GM23338 (cell line): ENCODE data around the gene ATOH8. TPM values are rescaled to one million over a fixed set of nuclear protein-coding genes. Genes with fewer than 3 reads are reported as not detected.

Experiments used
- ATAC-seq: fragments of 200-7000 bp; cut with Tn5 transposase; 3 replicates; pipeline ENCODE4 v1.9.1; 2020
- DNase-seq: peaks from one replicate; pipeline ENCODE4 v3.0.0-alpha.2; 2015; ENCODE audit warnings: low spot score
- H2AFZ ChIP-seq: fragments of 200-600 bp; sonication (generic); 2 replicates; pipeline ENCODE4 v1.8.0; 2016; ENCODE audit warnings: antibody characterized with exemption, mild to moderate bottlenecking, moderate library complexity
- H3F3A ChIP-seq: fragments of 200-600 bp; sonication (generic); replicated peaks from 2 replicates; pipeline ENCODE4 v1.8.0; 2017; ENCODE audit warnings: antibody characterized with exemption, mixed run types, low read depth
- H3K27ac ChIP-seq: fragments of 200-600 bp; sonication (generic); 2 replicates; pipeline ENCODE4 v1.6.1; 2016; ENCODE audit warnings: low read depth
- H3K27me3 ChIP-seq: fragments of 200-600 bp; sonication (generic); 2 replicates; pipeline ENCODE4 v1.8.0; 2016; ENCODE audit warnings: mild to moderate bottlenecking, mixed run types, moderate library complexity; ENCODE audit not compliant: insufficient read depth
- H3K36me3 ChIP-seq: fragments of 200-600 bp; sonication (generic); 2 replicates; pipeline ENCODE4 v1.8.0; 2016; ENCODE audit warnings: mild to moderate bottlenecking; ENCODE audit not compliant: insufficient read depth
- H3K4me1 ChIP-seq: fragments of 200-600 bp; sonication (generic); 2 replicates; pipeline ENCODE4 v1.8.0; 2016; ENCODE audit warnings: mild to moderate bottlenecking, moderate library complexity; ENCODE audit not compliant: insufficient read depth
- H3K4me2 ChIP-seq: fragments of 200-600 bp; sonication (generic); 2 replicates; pipeline ENCODE4 v1.7.1; 2017; ENCODE audit warnings: mixed run types
- H3K4me3 ChIP-seq: fragments of 200-600 bp; sonication (generic); 2 replicates; pipeline ENCODE4 v1.6.1; 2016; ENCODE audit warnings: mixed run types
- H3K79me2 ChIP-seq: fragments of 200-600 bp; sonication (generic); replicated peaks from 2 replicates; pipeline ENCODE4 v1.8.0; 2017; ENCODE audit warnings: mild to moderate bottlenecking; ENCODE audit not compliant: insufficient read depth
- H3K9me2 ChIP-seq: fragments of 200-600 bp; sonication (generic); 2 replicates; pipeline ENCODE4 v1.8.0; 2017; ENCODE audit not compliant: insufficient read depth
- H4K20me1 ChIP-seq: fragments of 200-600 bp; sonication (generic); replicated peaks from 2 replicates; pipeline ENCODE4 v1.8.0; 2017; ENCODE audit warnings: mild to moderate bottlenecking; ENCODE audit not compliant: insufficient read depth
- H3K27ac Mint-ChIP-seq: 2 replicates; pipeline ENCODE4 v1.8.0; 2020; ENCODE audit warnings: inconsistent platforms, mild to moderate bottlenecking, moderate library complexity, mixed read lengths
- H3K27me3 Mint-ChIP-seq: 3 replicates; pipeline ENCODE4 v1.8.0; 2022; ENCODE audit warnings: low read depth, mild to moderate bottlenecking, moderate library complexity, mixed read lengths, inconsistent platforms; ENCODE audit not compliant: insufficient read depth, poor library complexity
- H3K36me3 Mint-ChIP-seq: 3 replicates; pipeline ENCODE4 v1.8.0; 2021; ENCODE audit warnings: low read depth, mild to moderate bottlenecking, inconsistent platforms, moderate library complexity, mixed read lengths
- H3K4me1 Mint-ChIP-seq: 3 replicates; pipeline ENCODE4 v1.8.0; 2020; ENCODE audit warnings: mild to moderate bottlenecking, inconsistent platforms, mixed read lengths
- H3K4me3 Mint-ChIP-seq: 3 replicates; pipeline ENCODE4 v1.8.0; 2021; ENCODE audit warnings: moderate library complexity, mild to moderate bottlenecking, inconsistent platforms, mixed read lengths
- H3K9me3 Mint-ChIP-seq: 3 replicates; pipeline ENCODE4 v1.8.0; 2020; ENCODE audit warnings: moderate library complexity, mild to moderate bottlenecking, inconsistent platforms, mixed read lengths
- CREB1 ChIP-seq: fragments of 250-450 bp; sonication (Bioruptor Pico); IDR thresholded peaks from 2 replicates; pipeline ENCODE4 v1.5.0; 2020; ENCODE audit warnings: low read depth, mild to moderate bottlenecking, moderate library complexity
- CTCF ChIP-seq, 2 experiments: fragments of 200-600 bp in 1 of 2; sonication (generic) in 1 of 2; conservative IDR thresholded peaks; 2 replicates each; pipeline versions ENCODE4 v1.5.1 to v1.6.1; 2016 to 2017; ENCODE audit warnings: antibody characterized with exemption in 2 of 2, low read depth in 2 of 2, mild to moderate bottlenecking in 2 of 2, moderate library complexity in 1 of 2
- EZH2 ChIP-seq: fragments of 200-600 bp; sonication (generic); IDR thresholded peaks from one replicate; pipeline ENCODE4 v1.8.0; 2017; ENCODE audit warnings: antibody characterized with exemption, mild to moderate bottlenecking, low read depth; ENCODE audit not compliant: unreplicated experiment
- EZH2phosphoT487 ChIP-seq: fragments of 200-600 bp; sonication (generic); IDR thresholded peaks from one replicate; pipeline ENCODE4 v1.8.1; 2018; ENCODE audit warnings: antibody characterized with exemption; ENCODE audit not compliant: unreplicated experiment
- JUNB ChIP-seq: IDR thresholded peaks from one replicate; pipeline ENCODE4 v1.6.1; 2016; ENCODE audit warnings: antibody characterized with exemption; ENCODE audit not compliant: unreplicated experiment
- NANOG ChIP-seq: IDR thresholded peaks from 2 replicates; pipeline ENCODE4 v1.6.1; 2016; ENCODE audit warnings: antibody characterized with exemption, borderline replicate concordance
- POLR2AphosphoS5 ChIP-seq: IDR thresholded peaks from 2 replicates; pipeline ENCODE4 v1.6.1; 2016; ENCODE audit warnings: antibody characterized with exemption, low read depth
- REST ChIP-seq: IDR thresholded peaks from one replicate; pipeline ENCODE4 v1.6.1; 2018; ENCODE audit warnings: antibody characterized with exemption; ENCODE audit not compliant: unreplicated experiment
- STAT1 ChIP-seq: IDR thresholded peaks from one replicate; pipeline ENCODE4 v1.6.1; 2016; ENCODE audit warnings: antibody characterized with exemption; ENCODE audit not compliant: unreplicated experiment
- ZNF114 ChIP-seq: fragments of 250-450 bp; sonication (Bioruptor Pico); IDR thresholded peaks from 2 replicates; pipeline ENCODE4 v1.5.0; 2020; ENCODE audit warnings: mild to moderate bottlenecking, moderate library complexity
- ZNF331 ChIP-seq: fragments of 250-450 bp; sonication (Bioruptor Pico); IDR thresholded peaks from 2 replicates; pipeline ENCODE4 v1.5.0; 2020; ENCODE audit warnings: low read depth, mild to moderate bottlenecking, moderate library complexity
- polyA plus RNA-seq: library from polyadenylated mRNA; unstranded; fragments of >200 nt; fragmentation: Nextera tagmentation; extraction: Ambion mirVana; gene quantifications from 2 replicates; pipeline ENCODE4 v1.2.1, GENCODE V29; 2016
- total RNA-seq: library from RNA; depleted of rRNA; stranded (reverse); fragments of >200 nt; shearing (Covaris generic); gene quantifications from 2 replicates; pipeline ENCODE4 v1.2.3, GENCODE V29; 2014
- TF ChIP-seq, protein P1 (sequence below): IDR thresholded peaks from 2 replicates; pipeline ENCODE4 v1.6.1; 2016; ENCODE audit warnings: antibody characterized with exemption

ATOH8 gene
- total and polyA plus RNA-seq, 2 experiments from 2014 or later, result 0.11 to 0.97 TPM

DNA sequence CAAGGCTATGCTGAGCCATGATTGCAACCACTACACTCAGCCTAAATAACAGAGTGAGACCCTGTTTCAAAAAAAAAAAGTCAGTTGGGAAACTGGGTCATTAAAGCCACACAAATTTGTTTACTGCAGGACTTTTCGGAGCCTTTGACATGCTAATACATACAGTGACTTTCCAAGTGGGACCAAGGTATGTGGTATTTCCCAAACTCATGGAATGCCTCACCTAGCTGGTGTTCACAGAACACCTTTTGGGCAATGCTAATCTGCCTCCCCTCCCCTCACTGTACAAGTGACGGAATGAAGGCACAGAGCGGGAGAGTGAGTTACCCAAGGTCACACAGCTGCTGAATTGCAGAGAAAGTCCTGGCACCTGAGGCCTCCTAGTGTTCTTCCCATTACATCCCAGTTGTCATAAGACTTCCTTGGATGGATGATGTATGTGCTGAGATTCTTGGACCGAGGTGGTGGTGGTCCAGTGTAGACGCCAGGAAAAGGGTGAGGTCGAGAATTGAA is 30.7 kb downstream of the ATOH8 start:
- Histone ChIP-seq H3K27ac (no peak overlapping the region), H3K9me2 (no peaks in the 10 kb centered on the region), H3K27me3 (no peaks in the 10 kb centered on the region), H3K4me1 (no peaks in the 10 kb centered on the region), H3K79me2 (no peaks in the 10 kb centered on the region), H2AFZ (no peak overlapping the region), H3K36me3 (no peaks in the 10 kb centered on the region), H3K4me2 (no peak overlapping the region), H3K4me3 (no peak overlapping the region), H4K20me1 (no peaks in the 10 kb centered on the region), H3F3A (no peaks in the 10 kb centered on the region)
- Mint-ChIP-seq H3K27me3 (peaks cover 2% of the 10 kb centered on the region), H3K9me3 (no peaks in the 10 kb centered on the region), H3K36me3 (no peaks in the 10 kb centered on the region; the same call in 2 of the 3 replicates), H3K4me1 (0 out of 3 replicates have a peak, but pooled peaks cover 4% of the 10 kb centered on the region), H3K27ac (no peak overlapping the region), H3K4me3 (no peak overlapping the region)
- peak; percentile 13; the same call in 1 of the 3 replicates for ATAC-seq
- TF ChIP-seq ZNF114, result no peak
- TF ChIP-seq ZNF331 (CRISPR knock-in tag), result no peak
- no peak for DNase-seq

DNA sequence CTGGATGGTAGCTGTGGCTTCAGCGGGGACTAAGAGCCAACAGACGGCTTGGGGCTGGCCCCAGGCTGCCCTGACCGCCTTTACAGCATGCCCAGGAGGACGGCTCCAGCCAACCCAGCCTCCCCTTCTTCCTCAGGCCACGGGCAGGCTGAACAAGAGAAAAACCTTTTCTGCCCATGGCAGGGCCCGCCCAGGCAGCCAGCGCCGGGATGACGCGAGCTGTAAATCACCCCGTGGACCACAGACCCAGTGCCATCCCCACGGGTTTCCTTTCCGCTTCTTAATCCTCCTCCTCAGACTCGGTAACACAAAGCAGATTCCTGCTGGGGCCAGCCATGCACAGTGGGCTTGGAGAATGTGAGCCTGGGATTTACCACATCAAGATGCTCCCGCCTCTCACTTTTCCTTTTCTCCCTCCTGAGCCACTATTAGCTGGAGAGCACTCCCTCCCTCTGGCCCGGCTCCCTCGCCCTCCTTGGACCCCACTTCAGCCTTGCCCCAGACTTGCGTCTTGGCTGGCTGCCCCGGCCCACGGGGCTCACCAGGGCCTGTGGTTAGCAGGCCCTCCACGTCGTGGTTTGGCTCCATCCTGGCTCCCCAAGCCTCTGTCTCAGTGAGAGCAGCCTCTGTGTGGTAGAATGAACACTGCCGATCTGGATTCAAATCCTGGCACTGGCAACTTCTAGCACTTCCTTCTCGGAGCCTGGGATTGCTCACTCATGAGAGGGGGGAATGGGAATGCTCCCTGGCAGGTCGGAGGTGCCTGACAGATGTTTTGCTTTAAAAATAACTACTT is 31.4 kb downstream of the ATOH8 start:
- ATAC-seq (peak; percentile 59), DNase-seq (no peak)
- Mint-ChIP-seq H3K4me3 (no peak overlapping the region), H3K9me3 (no peaks in the 10 kb centered on the region), H3K27ac (no peak overlapping the region), H3K4me1 (0 out of 3 replicates have a peak, but pooled peaks cover 4% of the 10 kb centered on the region), H3K27me3 (peaks cover 2% of the 10 kb centered on the region), H3K36me3 (no peaks in the 10 kb centered on the region; the same call in 2 of the 3 replicates)
- no peaks in the 10 kb centered on the region for H4K20me1 ChIP-seq
- H3K36me3 ChIP-seq, result no peaks in the 10 kb centered on the region
- H3K27ac ChIP-seq, result no peak overlapping the region
- H3K27me3 ChIP-seq, result no peaks in the 10 kb centered on the region
- H3K4me3 ChIP-seq, result no peak overlapping the region
- H3F3A ChIP-seq, result no peaks in the 10 kb centered on the region
- no peak overlapping the region for H3K4me2 ChIP-seq
- no peak overlapping the region for H2AFZ ChIP-seq
- no peaks in the 10 kb centered on the region for H3K4me1 ChIP-seq
- H3K79me2 ChIP-seq, result no peaks in the 10 kb centered on the region
- no peaks in the 10 kb centered on the region for H3K9me2 ChIP-seq
- TF ChIP-seq STAT1 (no peak), NANOG (no peak), CREB1 (no peak), EZH2 (no peak), CTCF (conservative IDR thresholded peaks at IDR 0.05; ENCODE audit: low read depth in 2 of 2) (no peak), JUNB (no peak), POLR2AphosphoS5 (no peak), EZH2phosphoT487 (no peak), REST (no peak)
- TF ChIP-seq, protein P1, sequence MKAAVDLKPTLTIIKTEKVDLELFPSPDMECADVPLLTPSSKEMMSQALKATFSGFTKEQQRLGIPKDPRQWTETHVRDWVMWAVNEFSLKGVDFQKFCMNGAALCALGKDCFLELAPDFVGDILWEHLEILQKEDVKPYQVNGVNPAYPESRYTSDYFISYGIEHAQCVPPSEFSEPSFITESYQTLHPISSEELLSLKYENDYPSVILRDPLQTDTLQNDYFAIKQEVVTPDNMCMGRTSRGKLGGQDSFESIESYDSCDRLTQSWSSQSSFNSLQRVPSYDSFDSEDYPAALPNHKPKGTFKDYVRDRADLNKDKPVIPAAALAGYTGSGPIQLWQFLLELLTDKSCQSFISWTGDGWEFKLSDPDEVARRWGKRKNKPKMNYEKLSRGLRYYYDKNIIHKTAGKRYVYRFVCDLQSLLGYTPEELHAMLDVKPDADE, result no peak
